Jurkat, Clone E6-1 (cell line): ENCODE measurements around the gene PILRB.

ENCODE experiments used
- DNase-seq: peaks from one replicate; pipeline ENCODE4 v3.0.0-alpha.2; 2011; ENCODE audit warnings: low read depth, low spot score
- H3K4me3 ChIP-seq: 2 replicates; pipeline ENCODE4 v1.5.1; 2011; ENCODE audit warnings: mild to moderate bottlenecking, low read length, control low read depth, moderate library complexity

PILRB gene

DNA sequence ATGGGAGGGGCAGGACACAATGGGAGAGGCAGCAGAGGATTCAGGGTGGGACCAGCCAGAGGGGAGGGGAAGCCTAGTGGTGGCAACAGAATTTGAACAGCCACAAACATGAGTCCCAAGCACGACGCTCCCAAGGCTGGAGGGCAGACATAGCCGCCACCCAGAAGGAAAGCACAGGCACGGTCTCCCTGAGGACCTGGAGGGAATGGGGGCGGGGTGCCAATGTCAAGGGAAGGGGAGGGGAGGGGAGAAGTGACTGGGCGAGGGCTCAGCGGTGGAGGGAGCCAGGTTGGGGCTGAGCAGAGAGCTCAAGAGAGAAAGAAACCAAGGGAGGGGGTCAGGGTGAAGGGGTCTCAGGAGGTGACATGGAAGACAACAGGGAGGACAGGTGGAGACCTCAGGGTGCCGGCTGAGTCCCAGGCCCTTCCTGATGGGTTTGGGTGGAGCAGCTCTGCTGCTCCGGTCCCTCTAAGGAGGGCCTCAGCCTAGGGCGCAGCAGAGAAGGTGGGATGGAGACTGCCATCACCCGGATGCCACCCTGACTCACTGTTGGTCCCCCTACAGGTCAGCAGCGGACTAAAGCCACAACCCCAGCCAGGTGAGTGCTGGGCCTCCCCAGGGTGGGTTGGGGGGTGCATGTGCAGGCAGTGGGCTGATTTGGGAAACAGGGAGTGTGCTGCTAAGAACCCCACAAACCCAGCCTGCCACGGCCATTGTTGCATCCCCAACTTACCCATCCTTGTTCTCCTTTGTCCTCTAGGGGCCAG is 39.6 kb downstream of the PILRB start:
- H3K4me3 ChIP-seq = no peak overlapping the region
- no peak for DNase-seq

DNA sequence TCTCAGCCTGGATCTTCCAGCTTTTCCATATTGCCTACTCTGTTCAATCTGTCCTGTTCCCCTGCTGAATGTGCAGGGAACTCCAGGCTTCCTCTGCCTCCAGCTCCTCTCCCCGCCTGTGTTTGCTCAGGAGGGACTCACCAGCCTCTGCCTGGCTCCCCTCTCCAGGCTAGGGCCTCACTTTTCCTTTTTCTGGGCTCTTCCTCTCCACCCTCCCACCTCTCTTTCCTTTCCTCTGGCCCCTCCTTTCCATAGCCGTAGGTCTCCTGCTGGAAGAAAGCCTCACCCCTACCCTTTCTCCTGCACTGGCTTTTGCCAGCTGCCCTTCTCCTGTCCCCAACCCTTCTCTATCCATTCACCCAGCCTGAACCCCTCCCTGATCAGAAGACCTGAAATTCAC is 40.3 kb downstream of the PILRB start:
- H3K4me3 ChIP-seq = no peak overlapping the region
- no peak for DNase-seq

DNA sequence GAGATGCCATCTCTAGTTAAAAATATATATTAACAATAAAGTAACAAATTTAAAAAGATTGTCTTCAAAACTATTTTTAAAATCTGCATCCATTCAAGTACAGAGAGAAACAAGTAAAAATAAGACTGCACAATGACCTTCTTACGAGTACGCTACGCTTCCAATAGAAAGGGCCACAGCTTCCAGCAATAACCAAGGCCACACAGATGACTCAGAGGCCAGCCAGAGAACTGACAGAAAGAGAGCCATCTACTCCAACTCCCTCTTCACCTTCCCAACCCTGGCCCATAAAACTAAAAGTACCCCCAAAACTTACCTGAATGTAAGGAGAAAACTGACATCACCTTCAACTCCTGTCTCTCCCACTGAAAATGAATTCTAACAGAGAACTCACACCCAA is 42.1 kb downstream of the PILRB start:
- DNase-seq = no peak
- no peak overlapping the region for H3K4me3 ChIP-seq

DNA sequence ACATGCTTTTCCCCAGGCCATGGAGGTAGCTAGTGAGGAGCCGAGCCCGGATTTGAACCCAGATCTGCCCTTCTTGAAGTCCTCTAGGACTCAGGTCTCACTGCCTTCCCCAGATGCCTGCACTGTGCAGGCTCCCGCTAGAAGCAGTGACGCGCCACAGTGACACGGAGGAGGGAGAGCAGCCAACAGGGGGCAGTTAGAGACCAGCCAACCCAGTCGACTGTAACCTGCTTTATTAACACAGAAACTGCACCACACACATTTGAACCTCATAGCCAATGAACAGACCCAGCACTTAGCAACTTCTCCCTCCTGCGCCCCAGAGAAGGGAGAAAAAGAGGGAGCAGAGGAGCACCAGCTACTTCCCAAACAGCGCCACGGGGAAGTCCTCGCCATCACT is 42.7 kb downstream of the PILRB start:
- DNase-seq = peak; percentile 36
- no peak overlapping the region for H3K4me3 ChIP-seq

DNA sequence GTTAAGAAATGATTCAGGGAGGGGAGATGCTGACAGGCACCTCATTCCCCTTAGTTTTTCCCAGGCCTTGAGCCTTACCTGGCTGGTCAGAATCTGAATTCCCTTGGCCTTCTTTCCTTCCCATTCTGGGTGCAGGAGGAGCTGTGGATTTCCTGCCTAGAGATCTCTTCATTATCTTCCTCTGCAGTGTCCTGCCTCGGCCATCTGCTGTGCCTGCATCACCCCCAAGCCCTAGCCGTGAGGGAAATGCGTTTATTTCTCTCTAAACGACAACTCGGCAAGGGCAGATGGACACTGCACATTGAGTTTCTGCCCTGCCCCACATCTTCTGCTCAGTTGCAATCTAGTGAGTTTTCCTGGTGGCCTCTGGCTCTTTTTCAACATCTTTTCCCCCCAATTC is 43.9 kb downstream of the PILRB start:
- H3K4me3 ChIP-seq = no peak overlapping the region
- DNase-seq = no peak

DNA sequence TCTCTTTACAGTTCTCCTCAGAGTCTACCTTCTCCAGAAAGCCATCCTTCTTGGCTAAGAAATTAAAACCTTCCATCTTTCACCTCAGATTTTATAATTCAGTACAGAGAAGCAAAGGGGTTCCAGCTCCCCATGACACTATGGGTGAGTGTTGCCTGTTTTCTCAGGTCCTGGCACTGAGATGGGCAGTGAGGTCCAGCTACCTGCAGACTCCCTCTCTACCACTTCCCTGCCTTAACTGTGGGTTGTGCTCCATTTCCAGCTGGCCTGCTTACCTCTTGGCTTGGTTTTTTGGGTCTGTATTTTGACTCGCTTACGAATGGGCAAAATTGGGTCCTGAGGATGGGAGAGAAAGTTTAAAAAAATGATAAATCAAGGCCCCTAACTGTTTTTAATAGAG is 44.3 kb downstream of the PILRB start:
- no peak for DNase-seq
- H3K4me3 ChIP-seq = no peak overlapping the region

DNA sequence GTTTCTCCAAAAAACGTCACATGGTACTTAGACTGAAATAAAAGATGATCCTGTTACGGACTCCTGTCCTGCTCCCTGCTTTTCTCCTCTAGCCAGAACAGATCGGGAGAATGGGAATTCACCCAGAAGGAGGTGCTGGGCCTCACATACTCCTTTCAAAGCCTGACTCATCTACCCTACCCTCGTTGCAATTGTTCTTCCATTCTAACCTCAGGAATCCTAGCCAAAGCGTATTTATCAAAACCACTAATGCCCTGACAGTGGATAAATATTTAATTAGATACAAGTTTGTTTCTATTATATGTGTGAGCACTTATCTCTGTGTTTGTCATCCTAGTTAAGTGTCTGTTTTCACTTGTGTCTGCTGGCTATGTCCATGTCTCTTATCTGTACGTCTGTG is 48.9 kb downstream of the PILRB start:
- DNase-seq = no peak
- H3K4me3 ChIP-seq = no peak overlapping the region

DNA sequence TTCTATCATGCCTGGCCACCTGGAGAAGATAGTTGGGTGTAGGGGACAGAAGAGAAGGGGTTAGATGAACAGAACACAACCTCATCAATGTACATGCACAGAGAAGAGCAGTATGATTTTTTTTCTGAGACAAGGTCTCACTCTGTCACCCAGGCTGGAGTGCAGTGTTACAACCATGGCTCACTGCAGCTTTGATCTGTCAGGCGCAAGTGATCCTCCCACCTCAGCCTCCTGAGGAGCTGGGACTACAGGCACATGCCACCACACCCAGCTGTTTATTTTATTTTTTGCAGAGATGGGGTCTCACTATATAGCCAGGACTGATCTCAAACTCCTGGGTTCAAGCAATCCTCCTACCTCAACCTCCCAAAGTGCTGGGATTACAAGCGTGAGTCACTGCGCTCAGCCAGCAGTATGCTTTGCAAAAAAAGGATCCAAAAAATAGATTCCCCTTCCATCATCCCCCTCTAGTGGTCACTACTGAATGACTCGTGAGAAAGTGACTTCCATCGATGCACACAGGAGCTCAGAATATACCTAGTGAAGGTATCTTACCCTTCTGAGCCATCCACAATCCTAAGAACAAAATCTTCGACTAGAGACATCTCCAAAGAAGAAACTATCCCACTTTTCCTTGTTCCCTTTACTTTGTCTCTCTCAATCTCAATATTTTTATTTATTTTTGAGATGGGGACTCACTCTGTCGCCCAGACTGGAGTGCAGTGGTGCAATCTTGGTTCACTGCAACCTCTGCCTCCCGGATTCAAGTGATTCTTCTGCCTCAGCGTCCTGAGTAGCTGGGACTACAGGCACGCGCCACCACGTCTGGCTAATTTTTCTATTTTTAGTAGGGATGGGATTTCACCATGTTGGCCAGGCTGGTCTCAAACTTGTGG is 49.6 kb downstream of the PILRB start:
- DNase-seq = peak; percentile 59
- H3K4me3 ChIP-seq = no peak overlapping the region

DNA sequence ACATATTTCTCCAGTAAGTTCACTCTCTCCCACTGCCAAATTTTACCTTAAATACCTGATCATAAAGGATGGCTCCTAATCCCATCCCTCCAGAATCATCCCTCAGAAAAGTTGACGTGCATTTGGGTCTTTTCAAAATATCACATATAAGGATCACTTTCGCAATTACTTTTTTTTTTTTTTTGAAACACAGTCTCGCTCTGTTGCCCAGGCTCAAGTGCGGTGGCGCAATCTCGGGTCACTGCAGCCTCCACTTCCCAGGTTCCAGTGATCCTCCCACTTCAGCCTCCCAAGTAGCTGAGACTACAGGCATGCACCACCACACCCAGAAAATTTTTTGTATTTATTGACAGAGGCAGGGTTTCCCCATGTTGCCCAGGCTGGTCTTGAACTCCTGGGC is 53.2 kb downstream of the PILRB start:
- H3K4me3 ChIP-seq = no peak overlapping the region
- DNase-seq = no peak

DNA sequence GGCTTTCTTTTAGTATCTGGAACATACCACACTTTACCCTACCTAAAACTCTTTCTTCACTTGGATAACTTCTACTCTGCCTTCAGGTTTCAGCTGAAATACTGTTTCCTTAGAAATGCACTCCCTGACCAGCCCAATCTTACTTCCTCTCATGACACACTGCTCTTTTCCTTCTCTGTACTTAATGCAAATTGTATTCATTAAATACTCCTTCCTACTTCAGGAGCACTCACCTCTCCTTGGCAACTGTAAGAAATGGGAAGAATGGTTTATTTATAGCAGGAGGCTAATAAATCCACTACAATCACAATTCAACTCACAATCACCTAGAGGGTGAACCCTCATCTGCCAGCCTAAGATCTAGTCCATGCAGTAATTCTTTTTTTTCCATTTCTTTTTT is 55.4 kb downstream of the PILRB start:
- DNase-seq = no peak
- no peak overlapping the region for H3K4me3 ChIP-seq

DNA sequence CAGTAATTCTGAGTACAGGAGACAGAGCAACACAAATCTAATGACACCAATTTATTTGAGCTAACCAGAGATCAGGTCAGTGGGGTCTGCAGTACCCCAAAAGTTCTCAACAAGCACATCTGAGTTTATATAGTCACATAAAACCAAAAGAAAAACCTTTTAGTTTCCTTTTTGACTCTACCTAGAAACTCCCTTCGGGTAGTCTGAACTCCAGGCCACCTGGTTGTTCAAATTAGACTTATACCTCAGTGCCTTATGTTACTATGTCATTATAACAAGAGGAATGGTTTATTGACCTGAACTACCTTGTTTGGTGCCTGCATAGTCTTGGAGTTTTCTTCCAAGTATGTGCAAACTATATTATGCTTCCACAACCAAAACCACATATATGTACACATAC is 56.0 kb downstream of the PILRB start:
- no peak overlapping the region for H3K4me3 ChIP-seq
- DNase-seq = no peak

DNA sequence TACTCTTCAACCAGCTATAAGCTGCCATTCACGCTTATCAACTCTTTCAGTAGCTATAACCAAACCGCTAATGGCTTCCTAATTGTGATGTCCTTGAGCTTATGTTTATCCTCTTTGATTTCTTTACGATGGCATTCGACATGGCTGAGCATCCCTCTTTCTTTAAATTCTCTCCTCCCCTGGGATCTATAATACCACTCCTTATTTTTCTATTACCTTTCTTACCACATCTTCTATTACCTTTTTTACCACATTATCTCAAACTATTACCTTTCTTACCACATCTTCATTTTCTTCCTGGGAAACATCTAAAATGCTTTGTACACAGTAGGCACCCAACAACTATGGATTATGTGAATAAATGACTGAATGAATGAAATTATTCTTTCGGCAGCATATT is 57.5 kb downstream of the PILRB start:
- H3K4me3 ChIP-seq = no peak overlapping the region
- no peak for DNase-seq
